HG02678 (cell line): Measurements from ENCODE around the gene SET.

Experiments used
- ATAC-seq: cut with Tn5 transposase; IDR thresholded peaks from one replicate; pipeline ENCODE4 v1.9.1; 2021; ENCODE audit warnings: mild to moderate bottlenecking, moderate library complexity; ENCODE audit not compliant: unreplicated experiment

SET gene

DNA sequence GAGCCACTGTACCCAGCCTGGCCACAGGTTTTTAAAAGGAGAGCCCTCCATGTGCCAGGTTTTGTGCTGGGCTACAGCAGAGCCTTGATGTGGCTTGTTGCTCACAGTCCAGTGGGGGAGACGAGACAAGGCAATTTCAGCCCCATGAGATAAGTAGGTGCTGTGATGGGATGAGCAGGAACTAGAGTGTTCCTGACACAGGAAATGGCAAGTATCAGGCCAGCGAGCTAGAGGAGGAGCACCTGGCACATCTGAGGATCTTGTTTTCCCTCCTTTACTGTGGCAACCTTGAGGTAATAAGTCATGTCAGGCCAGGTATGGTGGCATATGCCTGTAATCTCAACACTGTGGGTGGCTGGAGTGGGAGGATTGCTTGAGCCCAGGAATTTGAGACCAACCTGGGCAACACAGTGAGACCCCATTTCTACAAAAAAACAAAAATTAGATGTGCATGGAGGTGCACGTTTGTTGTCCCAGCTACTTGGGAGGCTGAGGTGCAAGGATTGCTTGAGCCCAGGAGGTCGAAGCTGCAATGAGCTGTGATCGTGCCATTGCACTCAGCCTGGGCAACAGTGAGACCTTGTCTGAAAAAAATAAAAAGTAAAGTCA, 38.7 kb downstream of the SET start:
- ATAC-seq: no peak

DNA sequence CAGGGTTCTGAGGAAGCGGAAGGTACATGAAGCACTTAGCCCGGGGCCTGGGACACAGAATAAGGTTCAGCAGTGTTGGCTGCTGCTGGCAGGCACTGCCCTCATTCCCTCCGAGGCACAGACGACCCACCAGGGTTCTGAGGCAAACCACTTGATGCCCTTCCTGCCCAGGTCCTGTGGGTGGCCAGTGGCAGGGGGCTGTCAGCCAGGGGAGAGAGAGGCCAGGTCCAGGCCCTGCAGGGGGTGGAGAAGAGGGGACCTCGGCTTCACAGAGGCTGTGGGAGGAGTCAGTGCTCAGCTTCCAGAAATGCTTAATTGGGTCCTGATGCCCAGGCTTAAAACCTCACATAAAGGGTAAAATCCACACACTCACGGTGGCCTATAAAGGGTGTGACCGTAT, 39.3 kb downstream of the SET start:
- no peak for ATAC-seq

DNA sequence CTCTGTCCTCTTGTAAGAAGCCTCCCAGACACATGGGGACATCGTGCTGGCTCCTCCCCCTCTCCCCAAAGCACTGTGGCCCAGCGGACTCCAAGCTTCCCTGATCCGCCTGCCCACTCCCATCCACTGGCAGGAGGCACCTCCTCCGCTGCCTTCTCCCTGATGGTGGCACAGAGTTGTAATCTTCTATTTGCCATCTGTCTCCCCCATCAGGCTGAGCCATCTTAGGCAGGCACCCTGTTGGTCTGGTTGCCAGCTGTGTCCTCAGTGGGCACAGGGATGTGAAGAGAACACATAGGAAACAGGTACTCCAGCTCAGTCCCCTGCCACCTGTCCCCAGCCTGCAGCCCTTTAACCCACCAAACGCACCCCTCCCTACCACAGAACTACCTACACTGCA, 40.3 kb downstream of the SET start:
- ATAC-seq: no peak

DNA sequence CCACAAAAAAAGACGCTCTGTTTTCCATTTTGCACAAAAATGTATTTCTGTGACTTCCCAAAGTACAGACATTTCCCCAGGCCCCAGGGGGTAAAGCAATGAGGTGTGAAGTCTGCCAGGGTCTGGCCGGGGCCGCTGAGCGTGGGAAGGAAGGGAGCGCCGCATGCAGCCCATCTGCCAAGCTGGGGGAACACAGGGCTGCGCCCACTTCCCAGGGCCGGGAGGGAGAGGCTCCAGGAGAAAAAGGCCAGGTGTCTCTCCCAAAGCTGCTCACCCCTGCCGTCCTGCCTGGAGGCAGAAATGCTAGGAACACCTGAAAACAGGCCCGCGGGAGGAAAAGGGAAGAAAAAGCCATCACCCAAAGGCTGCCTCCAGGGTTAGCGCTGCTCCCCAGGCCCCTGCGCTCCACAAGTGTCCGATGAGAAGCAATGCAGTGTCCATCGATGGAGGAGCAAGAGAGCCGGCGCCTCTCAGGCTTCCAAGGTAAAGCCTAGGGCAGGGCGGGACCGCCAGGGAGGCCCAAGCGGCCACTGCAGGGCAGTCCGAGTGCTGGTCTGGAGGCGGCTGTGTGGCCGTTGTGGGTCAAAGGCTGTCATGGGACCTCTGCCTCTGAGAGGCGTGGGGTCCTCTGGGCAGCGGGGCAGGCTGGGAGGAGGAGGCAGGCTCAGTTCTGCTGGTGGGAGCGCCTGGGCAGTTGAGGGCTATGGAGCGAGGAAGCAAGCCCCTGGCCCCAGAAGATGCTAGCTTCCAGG, 40.9 kb downstream of the SET start:
- no peak for ATAC-seq

DNA sequence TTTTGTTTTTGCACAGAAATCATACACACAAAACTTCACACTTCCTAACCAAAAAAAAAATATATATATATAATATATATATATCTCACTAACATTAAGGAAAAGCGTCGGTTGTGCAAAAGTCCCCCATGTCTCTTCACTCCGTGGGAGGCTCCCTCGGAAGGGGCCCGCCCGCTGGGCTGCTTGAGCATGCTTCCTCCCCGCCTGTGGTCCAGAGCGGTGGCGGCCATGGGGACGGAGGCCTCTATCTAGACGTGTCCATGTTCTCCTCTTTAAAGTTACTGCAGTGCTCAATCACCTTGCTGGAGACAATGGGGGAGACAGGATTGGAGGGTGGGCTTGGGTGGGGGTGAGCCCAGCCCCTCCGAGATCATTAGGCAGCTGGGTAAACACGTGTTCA, 42.1 kb downstream of the SET start:
- no peak for ATAC-seq

DNA sequence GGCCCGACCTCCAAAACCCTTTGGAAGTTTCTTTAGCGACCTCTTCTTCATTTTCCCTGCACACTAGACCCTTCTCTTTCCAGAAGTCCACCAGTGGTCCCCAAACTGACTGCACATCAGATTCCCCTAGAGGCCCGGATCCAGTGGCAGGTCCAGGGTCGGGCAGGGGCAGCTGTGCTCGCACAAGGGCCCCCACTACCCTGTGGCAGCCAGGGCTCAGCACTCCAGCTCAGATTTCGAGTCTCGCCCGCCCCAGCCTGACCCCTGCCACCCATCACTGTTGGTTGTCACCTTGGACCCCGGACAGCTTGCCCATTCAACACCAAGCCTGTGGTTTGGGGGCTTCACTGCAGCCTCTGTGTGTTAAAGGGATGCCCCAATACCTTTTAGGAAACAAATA, 42.7 kb downstream of the SET start:
- no peak for ATAC-seq

DNA sequence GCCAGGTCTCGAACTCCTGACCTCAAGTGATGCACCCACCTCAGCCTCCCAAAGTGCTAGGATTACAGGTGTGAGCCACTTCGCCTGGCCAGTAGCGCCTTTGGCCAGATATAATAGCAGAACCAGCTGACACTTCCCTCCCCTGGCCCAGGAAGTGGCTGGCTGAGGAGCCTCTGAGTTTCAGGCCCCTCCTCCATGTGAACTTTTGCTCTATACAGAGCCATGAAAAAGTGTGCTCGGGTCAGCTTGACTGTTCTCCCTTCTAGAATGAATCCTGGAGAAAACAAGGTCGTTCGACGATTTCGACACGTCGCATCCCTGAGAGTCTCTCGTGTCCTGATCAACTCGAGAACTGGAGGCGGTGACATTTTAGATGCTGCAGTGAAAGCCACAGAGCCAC, 43.6 kb downstream of the SET start:
- no peak for ATAC-seq

DNA sequence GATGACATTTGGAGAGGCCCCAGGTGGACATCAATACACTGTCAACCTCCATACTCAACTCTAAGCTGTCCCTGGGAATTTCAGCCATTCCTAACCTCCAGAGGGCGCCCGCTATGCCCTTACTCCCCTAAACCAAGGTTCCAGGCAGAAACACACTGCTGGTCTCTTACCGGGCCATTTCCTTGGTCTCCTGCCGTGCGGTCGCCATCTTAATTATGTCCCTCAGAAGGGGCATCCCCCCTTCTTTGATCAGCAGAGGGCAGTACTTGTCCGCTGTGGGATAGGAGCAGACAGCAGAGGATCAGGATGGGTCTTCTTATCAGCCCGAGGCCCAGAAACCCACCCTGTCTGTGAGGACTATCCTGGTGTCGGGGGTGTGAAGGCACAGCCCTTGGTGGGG, 44.2 kb downstream of the SET start:
- ATAC-seq: no peak

DNA sequence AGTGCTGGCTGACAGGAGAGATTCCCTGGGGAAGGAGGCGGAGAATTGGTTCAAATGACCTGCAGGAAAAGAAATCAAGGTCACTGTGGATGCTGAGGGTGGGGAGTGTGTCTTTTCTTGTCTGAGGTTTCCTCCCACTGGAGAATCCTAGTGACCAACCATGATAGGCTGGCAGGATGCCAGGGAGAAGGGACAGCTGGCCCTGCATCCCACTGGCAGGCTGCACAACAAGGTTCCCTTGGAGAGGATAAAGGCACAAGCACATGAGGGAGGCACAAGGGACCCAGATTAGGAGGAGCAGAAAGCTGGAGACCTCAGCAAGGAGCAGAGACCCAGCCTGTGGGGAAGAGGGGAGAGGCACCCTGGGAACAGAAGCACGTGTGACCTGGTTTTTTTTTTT, 46.4 kb downstream of the SET start:
- ATAC-seq: no peak

DNA sequence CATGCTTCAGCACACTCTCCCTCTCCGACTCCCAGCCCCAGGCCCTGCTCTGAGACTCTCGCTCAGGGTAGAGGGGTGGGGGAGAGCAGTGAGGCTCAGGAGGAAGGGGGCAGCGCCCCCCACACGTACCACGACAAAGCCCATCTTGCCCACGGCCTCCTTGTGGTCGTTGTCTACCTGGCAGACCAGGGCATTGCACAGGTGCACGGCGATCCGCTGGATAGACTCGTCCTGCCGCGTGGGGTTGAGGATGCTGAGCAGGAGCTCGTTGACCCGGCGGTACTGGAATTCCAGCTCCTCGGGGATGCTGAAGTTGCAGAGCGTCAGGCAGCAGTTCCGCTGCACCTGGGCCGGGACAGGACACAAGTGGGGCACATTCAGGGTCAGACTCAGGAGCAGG, 53.4 kb downstream of the SET start:
- no peak for ATAC-seq

DNA sequence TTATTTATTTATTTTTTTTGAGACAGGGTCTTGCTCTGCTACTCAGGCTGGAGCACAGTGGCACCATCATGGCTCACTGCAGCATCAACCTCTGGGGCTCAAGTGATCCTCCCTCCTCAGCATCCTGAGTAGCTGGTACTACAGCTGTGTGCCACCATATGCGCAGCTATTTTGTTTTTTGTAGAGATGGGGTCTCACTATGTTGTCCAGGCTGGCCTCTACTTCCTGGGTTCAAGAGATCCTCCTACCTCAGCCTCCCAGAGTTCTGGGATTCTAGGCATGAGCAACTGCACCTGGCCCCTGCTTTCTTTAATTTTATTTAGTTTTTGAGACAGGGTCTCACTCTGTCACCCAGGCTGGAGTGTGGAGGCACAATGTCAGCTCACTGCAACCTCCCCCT, 54.4 kb downstream of the SET start:
- no peak for ATAC-seq
